GM21360 (cell line): Measurements from ENCODE around the gene ZBTB6.
"Not testable (repeated sequence)": the region's sequence is repeated elsewhere in the genome, so short reads cannot be mapped to it uniquely, and the experiment has no call there.

ENCODE experiments used
- ATAC-seq: cut with Tn5 transposase; IDR thresholded peaks from one replicate; pipeline ENCODE4 v1.9.1; 2021; ENCODE audit warnings: mild to moderate bottlenecking, moderate library complexity; ENCODE audit not compliant: unreplicated experiment

Gene ZBTB6

GRCh38 chr9:122929796-122930354, 16.8 kb upstream of the ZBTB6 start:
- ATAC-seq, result no peak

- ATAC-seq, result peak; percentile 50
Observed at GRCh38 chr9:122923947-122924346, 10.8 kb upstream of the ZBTB6 start.

- ATAC-seq, result no peak
Observed at GRCh38 chr9:122922713-122923112, 9.6 kb upstream of the ZBTB6 start.

- ATAC-seq, result no peak
Observed at GRCh38 chr9:122918310-122918709, 5.2 kb upstream of the ZBTB6 start.

- ATAC-seq, result no peak
Observed at GRCh38 chr9:122912671-122912963, 506 bp downstream of the ZBTB6 start.

- not testable (repeated sequence) for ATAC-seq
Observed at GRCh38 chr9:122906122-122906521, 7.0 kb downstream of the ZBTB6 start.

- ATAC-seq, result peak; percentile 90
Observed at GRCh38 chr9:122904823-122905710, 8.1 kb downstream of the ZBTB6 start, which contains the start of gene RC3H2. Gene RC3H2, minus strand, starts transcription at chr9:122905359. Its CDS starts 7,850 bp downstream, at chr9:122897509.

GRCh38 chr9:122904466-122904822, 8.7 kb downstream of the ZBTB6 start:
- ATAC-seq, result peak; percentile 18

- ATAC-seq, result no peak
Observed at GRCh38 chr9:122900791-122901190, 12.3 kb downstream of the ZBTB6 start.

GRCh38 chr9:122897969-122898368, 15.2 kb downstream of the ZBTB6 start:
- no peak for ATAC-seq

GRCh38 chr9:122888480-122888879, 24.6 kb downstream of the ZBTB6 start:
- no peak for ATAC-seq

- ATAC-seq, result no peak
Observed at GRCh38 chr9:122883125-122883524, 30.0 kb downstream of the ZBTB6 start.

GRCh38 chr9:122879443-122879842, 33.7 kb downstream of the ZBTB6 start:
- ATAC-seq, result no peak

GRCh38 chr9:122875523-122875922, 37.6 kb downstream of the ZBTB6 start:
- no peak for ATAC-seq

GRCh38 chr9:122867276-122867675, 45.8 kb downstream of the ZBTB6 start:
- ATAC-seq, result not testable (repeated sequence)

- ATAC-seq, result no peak
Observed at GRCh38 chr9:122866079-122866478, 47.0 kb downstream of the ZBTB6 start.

GRCh38 chr9:122865300-122865699, 47.8 kb downstream of the ZBTB6 start:
- no peak for ATAC-seq

GRCh38 chr9:122863407-122863806, 49.7 kb downstream of the ZBTB6 start:
- ATAC-seq, result no peak

- no peak for ATAC-seq
Observed at GRCh38 chr9:122860319-122861142, 52.6 kb downstream of the ZBTB6 start.
